ENCODE results near the gene PIGC. TPM values are rescaled to one million over a fixed set of nuclear protein-coding genes. Genes with fewer than 3 reads are reported as not detected.

PIGC gene
- total RNA-seq, 1 donor from 2014 or later, result 25.0 TPM

DNA sequence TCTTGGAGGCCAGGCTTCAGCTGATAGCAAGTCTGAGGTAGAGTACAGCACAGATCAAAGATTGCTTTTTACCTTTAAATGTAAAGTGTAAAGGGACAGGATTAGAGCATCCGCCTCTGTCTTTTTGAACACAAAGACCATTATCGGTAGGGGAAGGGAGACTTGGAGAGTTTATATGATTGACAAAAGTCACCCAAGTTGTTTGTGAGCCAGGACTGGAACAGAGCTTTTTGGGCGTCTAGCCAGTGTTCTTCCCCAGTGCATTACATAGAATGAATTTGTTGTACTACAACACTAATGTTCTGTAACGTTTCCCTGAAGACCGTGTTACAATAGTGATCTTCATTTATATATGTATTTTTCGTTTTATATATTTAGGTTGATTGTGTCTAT is 9.3 kb upstream of the PIGC start:
- DNase-seq (ENCODE audit: low read depth, low spot score), result no peak
- Mint-ChIP-seq H3K27ac (ENCODE audit: unreplicated experiment) (no peak overlapping the region), H3K4me1 (peaks cover 23% of the 10 kb centered on the region), H3K4me3 (no peak overlapping the region), H3K27me3 (ENCODE audit: low read depth) (no peaks in the 10 kb centered on the region), H3K9me3 (no peaks in the 10 kb centered on the region), H3K36me3 (ENCODE audit: low read depth) (no peaks in the 10 kb centered on the region)
- no peak for TF ChIP-seq CTCF (conservative IDR thresholded peaks at IDR 0.05)

DNA sequence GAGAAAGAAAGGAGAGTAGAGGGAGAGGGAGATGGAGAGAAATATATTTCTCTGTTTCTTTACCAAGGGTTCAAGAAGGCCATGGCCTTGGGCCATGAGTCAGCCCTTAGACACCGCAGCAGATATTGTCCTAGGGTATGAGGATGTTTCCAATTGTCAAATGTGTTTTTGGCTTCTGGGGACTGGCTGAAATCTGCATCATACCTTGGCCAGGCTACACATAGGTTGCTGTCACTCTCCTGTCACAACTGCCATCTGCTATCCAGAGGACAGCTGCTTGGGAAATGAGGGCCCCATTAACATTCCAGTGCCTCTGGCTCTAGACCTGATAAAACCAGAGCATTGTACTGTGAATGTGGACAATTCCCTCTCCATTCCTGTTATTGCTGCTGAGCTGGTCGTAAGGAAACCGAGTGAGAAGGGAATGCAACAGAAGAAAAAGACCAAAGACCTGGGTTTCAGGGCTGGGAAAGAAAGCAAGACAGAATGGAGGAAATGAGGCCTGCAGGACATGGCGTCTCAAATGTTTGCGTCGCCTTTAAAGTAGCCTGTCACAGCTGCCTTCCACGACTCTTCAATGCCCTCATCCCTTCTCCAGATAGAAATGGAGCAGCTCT is 8.8 kb upstream of the PIGC start:
- Mint-ChIP-seq H3K4me1 (peaks cover 23% of the 10 kb centered on the region), H3K27ac (ENCODE audit: unreplicated experiment) (no peak overlapping the region), H3K4me3 (no peak overlapping the region), H3K27me3 (ENCODE audit: low read depth) (no peaks in the 10 kb centered on the region), H3K9me3 (no peaks in the 10 kb centered on the region), H3K36me3 (ENCODE audit: low read depth) (no peaks in the 10 kb centered on the region)
- DNase-seq (ENCODE audit: low read depth, low spot score), result no peak
- no peak for TF ChIP-seq CTCF (conservative IDR thresholded peaks at IDR 0.05)

DNA sequence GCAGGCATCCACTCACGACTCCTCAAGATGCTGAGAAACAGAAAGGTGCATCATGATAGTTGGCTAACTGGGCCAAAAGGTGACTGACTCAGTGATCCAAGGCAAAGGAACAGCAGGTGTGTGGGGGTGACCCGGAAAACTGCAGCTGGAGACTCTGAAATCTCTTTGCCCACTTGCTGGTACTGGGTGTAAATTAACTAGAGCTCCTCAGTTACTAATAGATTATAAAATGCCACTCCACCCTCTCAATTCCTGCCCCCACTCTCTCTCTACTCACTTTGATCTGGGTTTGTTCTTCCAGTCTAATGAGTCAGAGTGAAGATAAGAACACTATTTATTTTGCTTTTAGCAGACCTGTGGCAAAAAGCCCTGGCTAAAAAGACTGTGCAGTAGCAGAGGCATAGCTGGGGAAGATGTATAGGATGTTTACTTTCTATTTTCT is 7.2 kb upstream of the PIGC start:
- no peaks in the 10 kb centered on the region for H3K9me3 Mint-ChIP-seq
- no peak for DNase-seq (ENCODE audit: low read depth, low spot score)
- no peaks in the 10 kb centered on the region for H3K36me3 Mint-ChIP-seq (ENCODE audit: low read depth)
- H3K27me3 Mint-ChIP-seq (ENCODE audit: low read depth), result no peaks in the 10 kb centered on the region
- no peak for TF ChIP-seq CTCF (conservative IDR thresholded peaks at IDR 0.05)
- no peak overlapping the region for H3K4me3 Mint-ChIP-seq
- H3K27ac Mint-ChIP-seq (ENCODE audit: unreplicated experiment), result peak overlapping the region; percentile 68
- peaks cover 23% of the 10 kb centered on the region for H3K4me1 Mint-ChIP-seq

- Mint-ChIP-seq H3K4me1 (peaks cover 23% of the 10 kb centered on the region), H3K36me3 (ENCODE audit: low read depth) (no peaks in the 10 kb centered on the region), H3K9me3 (no peaks in the 10 kb centered on the region), H3K4me3 (no peak overlapping the region), H3K27ac (ENCODE audit: unreplicated experiment) (no peak overlapping the region), H3K27me3 (ENCODE audit: low read depth) (no peaks in the 10 kb centered on the region)
- TF ChIP-seq CTCF (conservative IDR thresholded peaks at IDR 0.05), result no peak
- no peak for DNase-seq (ENCODE audit: low read depth, low spot score)
Observed at GRCh38 chr1:172450524-172450885, 6.6 kb upstream of the PIGC start.

- Mint-ChIP-seq H3K4me1 (peaks cover 21% of the 10 kb centered on the region), H3K27ac (ENCODE audit: unreplicated experiment) (no peak overlapping the region)
- peak; percentile 77 for TF ChIP-seq CTCF (conservative IDR thresholded peaks at IDR 0.05)
Observed at GRCh38 chr1:172449585-172450523, 6.0 kb upstream of the PIGC start.

More at GRCh38 chr1:172449585-172450523, 6.0 kb upstream of the PIGC start:
- H3K36me3 Mint-ChIP-seq (ENCODE audit: low read depth), result no peaks in the 10 kb centered on the region
- no peaks in the 10 kb centered on the region for H3K9me3 Mint-ChIP-seq
- peak; percentile 43 for DNase-seq (ENCODE audit: low read depth, low spot score)
- H3K27me3 Mint-ChIP-seq (ENCODE audit: low read depth), result no peaks in the 10 kb centered on the region
- peak overlapping the region; percentile 69 for H3K4me3 Mint-ChIP-seq

All from neural crest cell (in vitro differentiated cells).